AG10803 (cell line): ENCODE results near the gene PDGFA.

Source experiments
- DNase-seq: peaks from one replicate; pipeline ENCODE4 v3.0.0; 2010; ENCODE audit warnings: low read depth
- H3K4me3 ChIP-seq: 2 replicates; pipeline ENCODE4 v1.5.1; 2011; ENCODE audit warnings: mild to moderate bottlenecking, low read length, control low read depth
- CTCF ChIP-seq: conservative IDR thresholded peaks from 2 replicates; pipeline ENCODE4 v1.5.1; 2011; ENCODE audit warnings: mild to moderate bottlenecking, low read length, control low read depth, inconsistent platforms

PDGFA gene

GRCh38 chr7:463362-463781 is 56.3 kb downstream of the PDGFA start:
- H3K4me3 ChIP-seq: no peak overlapping the region
- no peak for DNase-seq
- no peak for TF ChIP-seq CTCF

- H3K4me3 ChIP-seq: no peak overlapping the region
- TF ChIP-seq CTCF: no peak
- DNase-seq: no peak
Observed at GRCh38 chr7:462173-463103, 57.2 kb downstream of the PDGFA start.

GRCh38 chr7:461453-462172 is 58.0 kb downstream of the PDGFA start:
- DNase-seq: peak; percentile 23
- H3K4me3 ChIP-seq: no peak overlapping the region
- no peak for TF ChIP-seq CTCF

- H3K4me3 ChIP-seq: no peak overlapping the region
- DNase-seq: no peak
- TF ChIP-seq CTCF: no peak
Observed at GRCh38 chr7:461117-461452, 58.6 kb downstream of the PDGFA start.

GRCh38 chr7:460374-461116 is 59.1 kb downstream of the PDGFA start:
- peak; percentile 32 for DNase-seq
- no peak for TF ChIP-seq CTCF
- no peak overlapping the region for H3K4me3 ChIP-seq

- DNase-seq: no peak
- no peak for TF ChIP-seq CTCF
- H3K4me3 ChIP-seq: no peak overlapping the region
Observed at GRCh38 chr7:459584-460373, 59.9 kb downstream of the PDGFA start.
